Epidermal melanocyte (primary cell): ENCODE data around the gene RAB10.
A peak's percentile ranks its signal among the peaks of the same experiment; 100 is the strongest.
"Not testable (repeated sequence)": the region's sequence is repeated elsewhere in the genome, so short reads cannot be mapped to it uniquely, and the experiment has no call there.

Source experiments
- DNase-seq: peaks from one replicate; pipeline ENCODE4 v3.0.0; 2011; ENCODE audit warnings: low spot score; ENCODE audit not compliant: insufficient read length

The RAB10 gene

GRCh38 chr2:26016012-26016705, 17.7 kb upstream of the RAB10 start:
- no peak for DNase-seq

GRCh38 chr2:26016706-26017045, 17.2 kb upstream of the RAB10 start:
- DNase-seq: not testable (repeated sequence)

GRCh38 chr2:26017464-26018183, 16.3 kb upstream of the RAB10 start:
- no peak for DNase-seq

- DNase-seq: peak; percentile 41
These were observed 15.5 kb upstream of the RAB10 start for GRCh38 chr2:26018184-26019055.

GRCh38 chr2:26020231-26020640, 13.6 kb upstream of the RAB10 start:
- no peak for DNase-seq

GRCh38 chr2:26024260-26024659, 9.6 kb upstream of the RAB10 start:
- no peak for DNase-seq

GRCh38 chr2:26025509-26025908, 8.4 kb upstream of the RAB10 start:
- DNase-seq: no peak

GRCh38 chr2:26028083-26028482, 5.8 kb upstream of the RAB10 start:
- not testable (repeated sequence) for DNase-seq

GRCh38 chr2:26032586-26033269, 1.2 kb upstream of the RAB10 start:
- not testable (repeated sequence) for DNase-seq

- peak; percentile 29 for DNase-seq
These were observed 540 bp upstream of the RAB10 start for GRCh38 chr2:26033270-26033817.

- DNase-seq: no peak
These were observed 731 bp downstream of the RAB10 start for GRCh38 chr2:26034637-26034992.

- no peak for DNase-seq
These were observed 1.3 kb downstream of the RAB10 start for GRCh38 chr2:26035090-26035743.

GRCh38 chr2:26039603-26040323, 5.9 kb downstream of the RAB10 start:
- DNase-seq: no peak

- no peak for DNase-seq
These were observed 9.2 kb downstream of the RAB10 start for GRCh38 chr2:26043109-26043508.

- DNase-seq: no peak
These were observed 10.2 kb downstream of the RAB10 start for GRCh38 chr2:26043862-26044696.

GRCh38 chr2:26048791-26049190, 14.9 kb downstream of the RAB10 start:
- DNase-seq: no peak

- no peak for DNase-seq
These were observed 15.8 kb downstream of the RAB10 start for GRCh38 chr2:26049641-26050040.

- DNase-seq: no peak
These were observed 18.9 kb downstream of the RAB10 start for GRCh38 chr2:26052740-26053139.
